Activated CD8-positive, alpha-beta memory T cell treated with anti-CD3 and anti-CD28 coated beads for 1 hour (primary cell): ENCODE data around the gene CNN3.

Source experiments
- DNase-seq, 2 donors: peaks; one replicate each; pipeline ENCODE4 v3.0.0-alpha.2; 2020; ENCODE audit warnings: low read depth in 1 of 2; ENCODE audit errors: extremely low read depth in 1 of 2

The CNN3 gene

GRCh38 chr1:94926915-94927404 is at the start of gene CNN3:
Gene CNN3 (minus strand): TSS chr1:94927110. CDS start chr1:94926894, 216 bp downstream.
- peak; percentile 38 to 46 for DNase-seq

GRCh38 chr1:94974824-94975223 is 47.9 kb upstream of the CNN3 start:
- DNase-seq = no peak

GRCh38 chr1:94974241-94974640 is 47.3 kb upstream of the CNN3 start:
- no peak for DNase-seq

GRCh38 chr1:94973309-94973922 is 46.5 kb upstream of the CNN3 start:
- no peak for DNase-seq

GRCh38 chr1:94971491-94971924 is 44.6 kb upstream of the CNN3 start:
- no peak for DNase-seq

- no peak for DNase-seq
Observed at GRCh38 chr1:94970783-94971182, 43.9 kb upstream of the CNN3 start.

- DNase-seq = no peak
Observed at GRCh38 chr1:94969137-94969536, 42.2 kb upstream of the CNN3 start.

GRCh38 chr1:94966033-94966432 is 39.1 kb upstream of the CNN3 start:
- no peak for DNase-seq

GRCh38 chr1:94963864-94964263 is 37.0 kb upstream of the CNN3 start:
- DNase-seq = no peak

GRCh38 chr1:94962409-94963265 is 35.7 kb upstream of the CNN3 start:
- peak in 1 of 2 donors; percentile 1 for DNase-seq

- DNase-seq = no peak
Observed at GRCh38 chr1:94961988-94962387, 35.1 kb upstream of the CNN3 start.

GRCh38 chr1:94961582-94961981 is 34.7 kb upstream of the CNN3 start:
- no peak for DNase-seq

GRCh38 chr1:94958081-94958480 is 31.2 kb upstream of the CNN3 start:
- no peak for DNase-seq

- no peak for DNase-seq
Observed at GRCh38 chr1:94955767-94956632, 29.1 kb upstream of the CNN3 start.

- no peak for DNase-seq
Observed at GRCh38 chr1:94954263-94955220, 27.6 kb upstream of the CNN3 start.

- no peak for DNase-seq
Observed at GRCh38 chr1:94953746-94954145, 26.8 kb upstream of the CNN3 start.

GRCh38 chr1:94953107-94953506 is 26.2 kb upstream of the CNN3 start:
- no peak for DNase-seq

GRCh38 chr1:94952539-94952938 is 25.6 kb upstream of the CNN3 start:
- no peak for DNase-seq

GRCh38 chr1:94951509-94952208 is 24.7 kb upstream of the CNN3 start:
- DNase-seq = no peak
